Keratinocyte (primary cell): ENCODE results near the gene LCP2. TPM values are rescaled to one million over a fixed set of nuclear protein-coding genes. Genes with fewer than 3 reads are reported as not detected.

Source experiments
- DNase-seq: peaks from one replicate; pipeline ENCODE4 v3.0.0-alpha.2; 2011; ENCODE audit warnings: low read depth, missing footprints, low spot score
- FAIRE-seq: peaks from 2 replicates; lab custom pipeline; 2011; peaks lifted over from hg19 to GRCh38; lab: Jason Lieb, UNC
- H2AFZ ChIP-seq: 2 replicates; pipeline ENCODE4 v1.6.0; 2012; ENCODE audit warnings: low read length, control low read depth, inconsistent platforms; ENCODE audit not compliant: control insufficient read depth
- H3K27ac ChIP-seq: 2 replicates; pipeline ENCODE4 v1.5.1; 2011; ENCODE audit warnings: low read length; ENCODE audit not compliant: control insufficient read depth, insufficient read depth
- H3K27me3 ChIP-seq: 3 replicates; pipeline ENCODE4 v1.6.0; 2011; ENCODE audit warnings: low read length; ENCODE audit not compliant: control insufficient read depth, insufficient read depth; ENCODE audit errors: extremely low read depth
- H3K36me3 ChIP-seq, 2 experiments: 2 replicates in 1 of 2; 3 replicates in 1 of 2; pipeline ENCODE4 v1.5.1; 2011; ENCODE audit warnings: low read length in 2 of 2, mild to moderate bottlenecking in 1 of 2; ENCODE audit not compliant: control insufficient read depth in 2 of 2, insufficient read depth in 2 of 2; ENCODE audit errors: extremely low read depth in 1 of 2
- H3K4me1 ChIP-seq: 3 replicates; pipeline ENCODE4 v1.5.1; 2011; ENCODE audit warnings: low read length; ENCODE audit not compliant: control insufficient read depth, insufficient read depth; ENCODE audit errors: extremely low read depth
- H3K4me2 ChIP-seq: 3 replicates; pipeline ENCODE4 v1.6.0; 2011; ENCODE audit warnings: low read depth, low read length; ENCODE audit not compliant: control insufficient read depth, insufficient read depth; ENCODE audit errors: extremely low read depth
- H3K4me3 ChIP-seq, 3 experiments: fragments of 200-600 bp in 1 of 3; sonication (generic) in 1 of 3; 2 replicates in 2 of 3; 3 replicates in 1 of 3; pipeline ENCODE4 v1.5.1; 2011 to 2016; ENCODE audit warnings: low read length in 3 of 3, mild to moderate bottlenecking in 3 of 3, control low read depth in 2 of 3, inconsistent platforms in 1 of 3, low read depth in 1 of 3, mixed read lengths in 1 of 3, mixed run types in 1 of 3, moderate library complexity in 1 of 3; ENCODE audit not compliant: control insufficient read depth in 2 of 3, insufficient read depth in 2 of 3; ENCODE audit errors: extremely low read depth in 1 of 3
- H3K79me2 ChIP-seq: 2 replicates; pipeline ENCODE4 v1.6.0; 2012; ENCODE audit warnings: low read length; ENCODE audit not compliant: control insufficient read depth, insufficient read depth
- H3K9ac ChIP-seq: 3 replicates; pipeline ENCODE4 v1.6.0; 2011; ENCODE audit warnings: low read length; ENCODE audit not compliant: control insufficient read depth, insufficient read depth; ENCODE audit errors: extremely low read depth
- H3K9me1 ChIP-seq: 3 replicates; pipeline ENCODE4 v1.6.0; 2011; ENCODE audit warnings: low read length; ENCODE audit not compliant: control insufficient read depth, insufficient read depth; ENCODE audit errors: extremely low read depth
- H3K9me3 ChIP-seq: 2 replicates; pipeline ENCODE4 v1.5.1; 2012; ENCODE audit warnings: low read depth, low read length; ENCODE audit not compliant: control insufficient read depth
- H4K20me1 ChIP-seq: 3 replicates; pipeline ENCODE4 v1.6.0; 2011; ENCODE audit warnings: low read length; ENCODE audit not compliant: control insufficient read depth, insufficient read depth; ENCODE audit errors: extremely low read depth
- EZH2 ChIP-seq: IDR thresholded peaks from one replicate; pipeline ENCODE4 v1.6.1; 2012; ENCODE audit warnings: inconsistent platforms, mild to moderate bottlenecking, low read length, moderate library complexity
- dilution Hi-C: fragments of 300-500 bp; cut with MboI; formaldehyde crosslinking; loops from one replicate; pipeline ENCODE4 v1.7.0; 2020; ENCODE audit warnings: low sequenced_read_pairs; ENCODE audit not compliant: extremely low pct_ligation_motif_present
- polyA minus RNA-seq, 3 experiments: library from RNA; depleted of rRNA, polyadenylated mRNA; stranded (reverse); fragments of >200 nt; gene quantifications; 1 replicate in 1 of 3; 2 replicates in 1 of 3; 3 replicates in 1 of 3; pipeline ENCODE4 v1.2.3, GENCODE V29; 2011
- polyA plus RNA-seq, 5 experiments: library from polyadenylated mRNA; depleted of rRNA in 3 of 5; stranded (reverse) in 3 of 5; stranded (forward) in 1 of 5; unstranded in 1 of 5; fragments of >200 nt; gene quantifications; 1 replicate in 1 of 5; 2 replicates in 3 of 5; 3 replicates in 1 of 5; pipeline versions ENCODE4 v1.2.1 to v1.2.3, GENCODE V29; 2011 to 2012; ENCODE audit warnings: missing spikeins in 2 of 5, low read depth in 1 of 5, low replicate concordance in 1 of 5
- TF ChIP-seq, protein P1 (sequence below), 3 experiments: IDR thresholded peaks in 1 of 3; conservative IDR thresholded peaks in 1 of 3; optimal IDR thresholded peaks in 1 of 3; 2 replicates in 2 of 3; 3 replicates in 1 of 3; pipeline versions ENCODE3 to v1.5.1; 2011; ENCODE audit warnings: low read length in 3 of 3, mild to moderate bottlenecking in 3 of 3, moderate library complexity in 2 of 3, control low read depth in 1 of 3, inconsistent platforms in 1 of 3; ENCODE audit not compliant: insufficient read depth in 2 of 3; ENCODE audit errors: extremely low read depth in 1 of 3

Gene LCP2
- polyA plus RNA-seq (not detected in 3 replicates), polyA minus RNA-seq (not detected in 3 replicates)
- not detected for polyA plus RNA-seq (2011; ENCODE audit: low read depth)
- not detected in 2 replicates for polyA plus RNA-seq (2011; cell fraction: cytosol; rRNA removed)
- polyA plus RNA-seq (2011; cell fraction: nucleus; rRNA removed) = not detected in 2 replicates
- not detected in 2 replicates for polyA plus RNA-seq (2012; ENCODE audit: low replicate concordance)
- not detected for polyA minus RNA-seq (2011; cell fraction: cytosol; rRNA and poly(A)+ RNA removed)
- polyA minus RNA-seq (2011; cell fraction: nucleus; rRNA and poly(A)+ RNA removed) = not detected in 2 replicates

DNA sequence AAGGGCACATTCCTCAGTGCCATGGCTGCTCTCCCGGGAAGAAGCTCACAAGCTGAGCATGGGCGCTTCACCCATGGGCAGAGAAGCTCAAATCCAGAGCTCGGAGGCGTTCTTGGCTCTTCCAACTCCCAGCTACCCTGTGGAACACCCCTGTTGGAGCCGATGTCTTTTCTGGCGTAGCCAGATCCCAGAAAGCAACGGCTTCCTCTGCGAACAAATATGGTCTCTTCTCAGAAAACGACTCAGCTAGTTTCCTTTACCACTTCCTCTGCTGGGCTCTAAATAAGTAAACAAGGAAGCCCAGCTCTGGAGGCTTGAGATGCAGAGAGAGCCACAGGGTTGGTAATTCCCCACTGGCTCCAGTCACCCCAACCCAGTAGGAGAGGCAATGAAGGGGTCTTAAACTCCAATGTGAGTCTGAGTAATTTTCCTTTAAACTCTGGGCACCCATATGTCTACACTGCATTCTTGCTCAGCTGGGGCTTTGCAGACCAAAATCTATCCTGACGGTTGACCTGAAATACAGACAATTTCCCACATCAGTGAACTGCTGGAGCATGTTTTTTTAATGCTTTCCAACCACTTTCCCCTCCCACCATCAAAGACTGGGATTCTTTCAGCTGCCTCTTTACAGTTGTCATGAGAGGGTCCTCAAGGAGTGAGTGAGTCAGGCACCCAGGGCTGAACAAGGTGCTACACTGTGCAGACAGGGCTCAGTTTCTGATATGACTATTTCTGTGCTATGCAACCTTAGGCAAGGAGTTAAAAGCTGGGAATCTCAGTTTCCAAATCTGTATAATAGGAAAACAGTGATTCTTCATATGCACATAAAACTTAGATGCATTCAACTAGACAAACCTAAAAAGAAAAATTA, at the start of gene LCP2:
Gene LCP2 (minus strand): TSS at position 189 of the 874 bp plus-strand sequence. CDS start 166 bp downstream, at position 23.
- H3K27me3 ChIP-seq = no peaks in the 10 kb centered on the region
- FAIRE-seq = no peak

DNA sequence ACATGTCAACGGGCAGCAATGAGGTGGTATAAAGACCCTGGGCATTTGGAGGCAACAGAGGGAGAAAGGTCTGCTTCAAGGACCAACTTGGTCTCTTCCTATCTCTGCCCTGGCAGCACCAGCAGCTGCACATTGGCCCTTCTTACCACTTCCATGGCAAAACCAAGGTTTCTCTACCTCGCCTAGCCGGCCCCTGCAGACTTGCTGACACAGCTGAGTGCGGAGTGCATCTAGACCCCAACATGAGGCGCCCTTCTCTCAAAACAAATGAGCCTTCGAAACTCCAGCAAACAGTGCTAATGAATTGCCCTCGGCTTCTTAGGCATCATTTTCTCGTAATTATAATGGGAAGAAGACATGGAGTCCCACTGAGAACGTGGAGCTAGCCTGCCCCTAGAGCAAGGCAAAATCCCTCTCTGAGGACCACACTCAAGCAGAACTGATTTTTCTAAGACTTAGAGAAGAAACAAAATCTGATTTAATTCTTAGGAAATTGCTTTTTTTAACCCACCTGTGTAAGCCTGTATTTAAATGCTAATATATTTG, 49.5 kb upstream of the LCP2 start:
- DNase-seq (no peak), FAIRE-seq (no peak)
- Histone ChIP-seq H3K36me3 (no peaks in the 10 kb centered on the region), H3K27me3 (no peaks in the 10 kb centered on the region), H3K4me3 (no peak overlapping the region), H3K27ac (no peak overlapping the region), H4K20me1 (no peaks in the 10 kb centered on the region), H3K4me1 (no peaks in the 10 kb centered on the region), H3K9me1 (no peaks in the 10 kb centered on the region), H3K9ac (no peak overlapping the region), H2AFZ (no peak overlapping the region), H3K4me2 (no peak overlapping the region), H3K79me2 (no peaks in the 10 kb centered on the region), H3K9me3 (no peaks in the 10 kb centered on the region)
- dilution Hi-C loops = no loop called here
- no peak for TF ChIP-seq EZH2
- TF ChIP-seq, protein P1, sequence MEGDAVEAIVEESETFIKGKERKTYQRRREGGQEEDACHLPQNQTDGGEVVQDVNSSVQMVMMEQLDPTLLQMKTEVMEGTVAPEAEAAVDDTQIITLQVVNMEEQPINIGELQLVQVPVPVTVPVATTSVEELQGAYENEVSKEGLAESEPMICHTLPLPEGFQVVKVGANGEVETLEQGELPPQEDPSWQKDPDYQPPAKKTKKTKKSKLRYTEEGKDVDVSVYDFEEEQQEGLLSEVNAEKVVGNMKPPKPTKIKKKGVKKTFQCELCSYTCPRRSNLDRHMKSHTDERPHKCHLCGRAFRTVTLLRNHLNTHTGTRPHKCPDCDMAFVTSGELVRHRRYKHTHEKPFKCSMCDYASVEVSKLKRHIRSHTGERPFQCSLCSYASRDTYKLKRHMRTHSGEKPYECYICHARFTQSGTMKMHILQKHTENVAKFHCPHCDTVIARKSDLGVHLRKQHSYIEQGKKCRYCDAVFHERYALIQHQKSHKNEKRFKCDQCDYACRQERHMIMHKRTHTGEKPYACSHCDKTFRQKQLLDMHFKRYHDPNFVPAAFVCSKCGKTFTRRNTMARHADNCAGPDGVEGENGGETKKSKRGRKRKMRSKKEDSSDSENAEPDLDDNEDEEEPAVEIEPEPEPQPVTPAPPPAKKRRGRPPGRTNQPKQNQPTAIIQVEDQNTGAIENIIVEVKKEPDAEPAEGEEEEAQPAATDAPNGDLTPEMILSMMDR (optimal IDR thresholded peaks at IDR 0.05 in 1 of 3, IDR thresholded peaks at IDR 0.05 in 1 of 3, conservative IDR thresholded peaks at IDR 0.05 in 1 of 3; ENCODE audit: extremely low read depth in 1 of 3, insufficient read depth in 2 of 3, low read length in 3 of 3) = no peak

More for the DNA sequence above, at the start of gene LCP2:
- H3K79me2 ChIP-seq = no peaks in the 10 kb centered on the region
- H3K9ac ChIP-seq = no peak within 1 kb of the TSS
- no peaks in the 10 kb centered on the region for H3K36me3 ChIP-seq
- no peak within 1 kb of the TSS for H2AFZ ChIP-seq
- H3K9me3 ChIP-seq = no peaks in the 10 kb centered on the region
- no peak for TF ChIP-seq EZH2
- no peaks in the 10 kb centered on the region for H3K4me1 ChIP-seq
- H4K20me1 ChIP-seq = no peaks in the 10 kb centered on the region
- no peak within 1 kb of the TSS for H3K4me3 ChIP-seq
- no peaks in the 10 kb centered on the region for H3K9me1 ChIP-seq
- H3K27ac ChIP-seq = no peak within 1 kb of the TSS
- dilution Hi-C loops = no loop called here
- DNase-seq = no peak
- H3K4me2 ChIP-seq = no peak within 1 kb of the TSS
